Measurements from ENCODE around the gene WTAP.

WTAP gene

DNA sequence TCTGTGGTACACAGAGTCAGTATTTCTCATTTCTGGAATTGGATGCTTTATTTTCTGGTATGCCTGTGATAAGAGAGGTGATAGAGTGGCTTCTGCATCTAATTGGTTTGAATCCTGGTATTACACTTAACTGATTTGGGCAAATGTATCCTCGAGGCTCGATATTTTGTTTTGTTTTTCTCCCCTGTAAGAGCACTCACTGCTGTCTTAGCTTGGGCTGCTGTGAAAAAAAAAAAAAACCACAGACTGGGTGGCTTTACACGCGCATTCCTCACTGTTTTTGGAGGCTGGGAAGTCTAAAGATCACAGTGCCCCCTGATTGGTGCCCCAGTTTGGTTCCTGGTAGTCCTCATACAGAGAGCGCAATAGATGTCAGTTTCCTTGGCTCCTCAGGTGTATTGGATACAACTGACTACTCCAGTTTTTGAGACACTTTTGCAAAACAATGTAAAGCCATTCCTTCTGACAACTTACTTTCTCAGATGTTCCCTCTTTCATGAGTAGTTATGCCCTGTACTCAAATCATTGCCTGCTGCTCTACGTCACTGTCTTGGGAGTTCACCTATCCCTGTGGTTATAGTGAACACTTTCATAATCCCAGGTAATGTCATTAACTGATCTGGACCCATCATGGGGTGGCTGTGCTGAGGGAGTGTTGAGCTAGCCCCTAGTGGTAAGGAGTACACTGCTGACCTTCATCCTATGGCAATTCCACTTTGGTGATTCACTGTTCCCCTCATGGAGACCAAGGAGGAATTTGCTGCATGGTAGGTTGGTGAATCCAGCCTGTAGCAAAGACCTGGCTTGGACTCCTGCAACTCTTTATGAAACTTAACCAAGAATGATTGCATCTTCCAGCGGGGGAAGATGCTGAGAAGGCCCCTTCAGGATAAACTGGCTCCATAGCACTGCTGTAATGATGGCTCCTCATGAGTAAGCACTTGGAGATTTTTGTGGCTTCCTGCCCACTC, 31.0 kb downstream of the WTAP start:
- TF ChIP-seq, protein P1, sequence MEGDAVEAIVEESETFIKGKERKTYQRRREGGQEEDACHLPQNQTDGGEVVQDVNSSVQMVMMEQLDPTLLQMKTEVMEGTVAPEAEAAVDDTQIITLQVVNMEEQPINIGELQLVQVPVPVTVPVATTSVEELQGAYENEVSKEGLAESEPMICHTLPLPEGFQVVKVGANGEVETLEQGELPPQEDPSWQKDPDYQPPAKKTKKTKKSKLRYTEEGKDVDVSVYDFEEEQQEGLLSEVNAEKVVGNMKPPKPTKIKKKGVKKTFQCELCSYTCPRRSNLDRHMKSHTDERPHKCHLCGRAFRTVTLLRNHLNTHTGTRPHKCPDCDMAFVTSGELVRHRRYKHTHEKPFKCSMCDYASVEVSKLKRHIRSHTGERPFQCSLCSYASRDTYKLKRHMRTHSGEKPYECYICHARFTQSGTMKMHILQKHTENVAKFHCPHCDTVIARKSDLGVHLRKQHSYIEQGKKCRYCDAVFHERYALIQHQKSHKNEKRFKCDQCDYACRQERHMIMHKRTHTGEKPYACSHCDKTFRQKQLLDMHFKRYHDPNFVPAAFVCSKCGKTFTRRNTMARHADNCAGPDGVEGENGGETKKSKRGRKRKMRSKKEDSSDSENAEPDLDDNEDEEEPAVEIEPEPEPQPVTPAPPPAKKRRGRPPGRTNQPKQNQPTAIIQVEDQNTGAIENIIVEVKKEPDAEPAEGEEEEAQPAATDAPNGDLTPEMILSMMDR (IDR thresholded peaks at IDR 0.05; ENCODE audit: low read length, missing control alignments) = peak; percentile 4
- no peak overlapping the region for H3K4me3 ChIP-seq (replicated peaks; ENCODE audit: low read depth, low read length)
- peak; percentile 41 for DNase-seq (ENCODE audit: low read depth)

GRCh38 chr6:159759645-159760044, 32.3 kb downstream of the WTAP start:
- H3K4me3 ChIP-seq (replicated peaks; ENCODE audit: low read depth, low read length) = no peak overlapping the region
- TF ChIP-seq, protein P1 (IDR thresholded peaks at IDR 0.05; ENCODE audit: low read length, missing control alignments) = no peak
- no peak for DNase-seq (ENCODE audit: low read depth)

DNA sequence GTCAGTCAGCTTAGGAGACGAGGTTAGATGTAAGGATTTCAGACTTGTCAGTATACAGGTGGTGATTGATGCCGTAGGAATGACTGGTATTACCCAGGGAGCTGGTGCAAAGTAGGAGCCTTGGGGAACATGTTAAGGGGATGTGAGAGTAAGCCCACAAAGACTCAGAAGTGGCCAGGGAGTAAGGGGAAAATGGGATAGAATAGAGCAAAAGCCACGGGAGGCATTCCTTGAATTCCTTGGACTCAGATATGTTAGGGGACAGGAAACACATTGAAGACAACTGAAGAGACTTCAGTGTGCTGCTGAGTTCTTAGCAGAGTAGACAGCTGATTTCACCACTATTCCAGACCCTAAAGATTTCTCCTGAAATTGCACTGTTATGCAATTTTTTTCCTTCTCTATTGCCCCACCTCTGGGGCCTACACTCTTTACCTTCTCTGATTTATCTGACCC, 33.3 kb downstream of the WTAP start:
- DNase-seq (ENCODE audit: low read depth) = peak; percentile 80
- peak overlapping the region; percentile 77 for H3K4me3 ChIP-seq (replicated peaks; ENCODE audit: low read depth, low read length)
- TF ChIP-seq, protein P1 (IDR thresholded peaks at IDR 0.05; ENCODE audit: low read length, missing control alignments) = no peak

DNA sequence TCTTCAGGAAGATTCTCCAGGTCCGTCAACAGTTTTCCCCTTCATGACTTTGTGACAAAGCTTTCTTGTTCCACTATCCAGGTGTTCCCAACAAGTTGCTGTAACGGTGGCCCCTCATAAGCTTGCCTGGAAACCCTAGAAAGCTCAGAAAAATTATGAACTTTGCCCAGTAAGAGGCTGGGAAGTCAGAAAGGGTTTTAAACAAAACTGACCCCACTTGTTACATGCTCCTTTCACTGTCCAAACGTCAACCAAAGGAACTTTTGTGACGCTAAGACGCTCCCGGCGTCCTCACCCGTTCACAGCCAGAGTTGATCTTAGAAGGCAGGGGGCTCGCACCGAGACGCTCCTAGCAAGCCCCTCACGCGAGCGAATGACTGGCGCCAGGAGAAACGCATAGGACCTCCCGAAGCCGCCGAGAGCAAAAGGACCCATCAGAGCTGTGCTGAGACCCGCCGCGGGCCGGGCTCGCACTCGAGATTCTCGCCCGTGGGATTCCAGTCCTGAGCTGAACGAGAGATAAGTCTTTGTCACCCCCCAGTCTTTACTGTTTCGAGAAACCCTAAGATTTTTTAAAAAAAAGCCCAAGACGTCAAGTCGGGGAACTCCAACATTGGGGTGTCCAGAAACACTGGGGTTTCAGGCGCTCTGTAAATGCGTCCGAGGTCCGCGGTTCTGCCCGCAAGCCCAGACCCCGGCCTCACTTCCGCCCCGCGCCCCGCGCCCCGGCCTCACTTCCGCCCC, 34.0 kb downstream of the WTAP start:
- H3K4me3 ChIP-seq (replicated peaks; ENCODE audit: low read depth, low read length) = peak overlapping the region; percentile 77
- DNase-seq (ENCODE audit: low read depth) = peak; percentile 26
- TF ChIP-seq, protein P1 (IDR thresholded peaks at IDR 0.05; ENCODE audit: low read length, missing control alignments) = no peak

DNA sequence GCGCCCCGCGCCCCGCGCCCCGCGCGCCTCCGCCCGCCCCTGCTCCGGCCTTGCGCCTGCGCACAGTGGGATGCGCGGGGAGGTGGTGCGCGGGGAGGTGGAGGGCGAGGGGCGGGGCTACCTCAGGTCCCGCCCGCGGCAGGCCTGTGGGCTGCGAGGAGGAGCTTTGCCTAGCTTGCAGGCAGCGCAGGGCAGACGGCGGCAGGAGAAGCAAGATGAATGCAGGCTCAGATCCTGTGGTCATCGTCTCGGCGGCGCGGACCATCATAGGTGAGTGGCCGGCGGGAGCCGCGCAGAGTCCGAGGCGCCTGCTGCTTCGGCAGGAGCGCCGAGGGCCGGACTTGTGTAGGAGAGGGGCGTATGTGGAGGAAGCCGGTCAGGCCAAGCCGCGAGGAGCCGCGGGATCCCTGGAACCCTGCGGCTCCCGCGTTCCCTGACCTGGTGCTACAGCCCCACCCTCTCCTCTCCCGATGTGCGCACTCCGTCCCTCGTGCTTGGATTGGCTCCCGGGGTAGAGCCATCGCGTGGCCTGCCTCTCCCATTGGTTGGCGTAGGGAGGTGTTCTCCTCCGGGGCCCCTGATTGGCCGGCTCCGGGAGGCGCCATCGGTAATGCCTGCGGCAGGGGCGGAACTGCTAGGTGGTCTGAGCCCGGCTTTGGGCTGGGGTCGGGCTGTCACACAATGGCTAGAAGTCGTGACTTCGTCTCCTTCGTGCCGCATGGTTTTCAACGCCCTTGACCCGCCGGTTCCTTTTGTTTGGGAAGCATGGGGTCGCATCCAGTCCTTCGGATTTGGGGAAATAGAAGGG, 34.8 kb downstream of the WTAP start, which contains the start of gene ACAT2:
TSS of gene ACAT2 (plus strand) at position 173 of the 808 bp plus-strand sequence. CDS start at position 216, 43 bp downstream.
- TF ChIP-seq, protein P1 (IDR thresholded peaks at IDR 0.05; ENCODE audit: low read length, missing control alignments) = no peak
- peak; percentile 94 for DNase-seq (ENCODE audit: low read depth)
- H3K4me3 ChIP-seq (replicated peaks; ENCODE audit: low read depth, low read length) = peak within 1 kb of the TSS; percentile 77

DNA sequence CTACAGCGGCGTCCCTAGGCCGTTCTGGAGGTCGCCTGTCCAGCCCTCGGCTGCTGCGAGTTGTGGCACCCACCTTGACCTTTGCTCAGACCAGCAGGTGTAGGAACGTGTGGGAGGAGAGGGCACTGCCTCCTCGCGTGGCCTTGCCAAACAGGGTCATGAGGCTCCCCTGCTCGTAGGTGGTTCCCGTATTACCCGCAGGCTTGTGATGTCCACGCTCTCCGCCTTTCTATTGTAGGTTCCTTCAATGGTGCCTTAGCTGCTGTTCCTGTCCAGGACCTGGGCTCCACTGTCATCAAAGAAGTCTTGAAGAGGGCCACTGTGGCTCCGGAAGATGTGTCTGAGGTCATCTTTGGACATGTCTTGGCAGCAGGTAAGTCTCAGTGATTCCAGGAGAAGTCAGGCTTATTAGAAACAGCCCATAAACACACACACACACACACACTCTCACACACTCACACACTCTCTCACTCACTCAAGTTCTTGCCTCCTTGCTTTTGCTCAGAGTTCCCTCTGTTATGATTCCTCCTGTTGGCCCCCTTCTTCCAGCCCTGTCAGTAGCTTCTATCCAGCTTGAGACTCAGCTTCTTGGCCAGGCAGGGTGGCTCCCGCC, 35.5 kb downstream of the WTAP start:
- H3K4me3 ChIP-seq (replicated peaks; ENCODE audit: low read depth, low read length) = peak overlapping the region; percentile 77
- TF ChIP-seq, protein P1 (IDR thresholded peaks at IDR 0.05; ENCODE audit: low read length, missing control alignments) = no peak
- no peak for DNase-seq (ENCODE audit: low read depth)
